GM13976 (cell line): ENCODE data around the gene OOSP2.

ENCODE experiments used
- DNase-seq: peaks from one replicate; pipeline ENCODE4 v3.0.0; 2012; ENCODE audit warnings: low spot score
- CTCF ChIP-seq: IDR thresholded peaks from 2 replicates; pipeline ENCODE4 v1.5.1; 2012; ENCODE audit warnings: borderline replicate concordance, mild to moderate bottlenecking; ENCODE audit not compliant: insufficient read depth; ENCODE audit errors: extremely low read depth, missing control alignments, control extremely low read depth
- in situ Hi-C: fragments of 300-500 bp; cut with MboI; formaldehyde crosslinking; loops from one replicate; pipeline ENCODE4 v1.12.0; 2022; ENCODE audit warnings: low sequenced_read_pairs, mixed read lengths, inconsistent platforms; ENCODE audit not compliant: unreplicated experiment

The OOSP2 gene

GRCh38 chr11:60095477-60096120 lies 55.4 kb downstream of the OOSP2 start:
- TF ChIP-seq CTCF, result no peak
- in situ Hi-C loops, result no loop called here
- no peak for DNase-seq

GRCh38 chr11:60097189-60097588 lies 57.0 kb downstream of the OOSP2 start:
- no peak for TF ChIP-seq CTCF
- DNase-seq, result no peak
- in situ Hi-C loops, result no loop called here
